PFSK-1 (cell line): ENCODE measurements around the gene HEPACAM.

Source experiments
- POLR2AphosphoS5 ChIP-seq: IDR thresholded peaks from 2 replicates; pipeline ENCODE4 v1.6.1; 2012; ENCODE audit warnings: low read depth, mild to moderate bottlenecking, control low read depth, low read length, moderate library complexity
- SIN3A ChIP-seq: IDR thresholded peaks from 2 replicates; pipeline ENCODE4 v1.6.1; 2012; ENCODE audit warnings: mild to moderate bottlenecking, low read length, moderate library complexity, borderline replicate concordance; ENCODE audit not compliant: insufficient read depth
- TF ChIP-seq, protein P1 (sequence below), 2 experiments: IDR thresholded peaks; 2 replicates each; pipeline versions ENCODE4 v1.6.1 to v1.8.0; 2011 to 2012; ENCODE audit warnings: low read depth in 2 of 2, low read length in 2 of 2, control low read depth in 1 of 2, inconsistent platforms in 1 of 2, mild to moderate bottlenecking in 1 of 2, moderate library complexity in 1 of 2; ENCODE audit not compliant: insufficient read depth in 1 of 2

DNA sequence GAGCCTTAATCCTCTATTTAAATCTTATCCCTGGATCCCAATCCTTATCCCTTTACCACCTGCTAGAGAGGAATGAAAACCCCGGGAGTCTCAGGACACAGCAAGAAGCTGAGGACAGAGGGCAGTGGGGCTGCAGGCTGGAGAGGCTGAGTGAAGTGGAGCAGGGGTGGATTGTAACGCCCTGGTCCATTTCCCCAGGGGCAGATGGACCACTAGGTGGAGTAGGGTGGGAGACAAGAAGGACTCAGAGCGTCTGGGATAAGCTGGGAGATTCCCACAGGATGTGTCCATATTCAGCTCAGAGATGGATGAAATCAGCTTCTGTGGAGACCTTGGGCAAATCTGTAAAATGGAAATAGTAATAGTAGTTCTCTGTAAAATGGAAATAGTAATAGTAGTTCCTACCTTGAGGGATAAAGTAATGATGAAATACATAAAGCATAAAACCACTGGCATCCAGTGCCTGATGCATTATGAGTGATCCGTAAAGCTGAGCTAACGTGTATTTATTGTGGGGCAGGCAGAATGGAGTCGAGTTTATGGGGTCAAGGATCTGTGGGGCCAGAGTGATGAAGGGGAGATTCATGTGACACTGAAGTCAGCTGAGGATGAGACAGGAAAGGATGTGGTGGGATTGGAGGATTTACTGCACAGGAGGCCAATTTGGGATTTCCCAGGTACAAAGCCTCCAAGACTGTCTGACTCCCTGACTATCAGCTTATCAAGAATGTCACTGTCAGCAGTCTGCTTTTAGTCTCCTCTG lies 36.3 kb downstream of the HEPACAM start:
- TF ChIP-seq POLR2AphosphoS5 (no peak), SIN3A (no peak)
- TF ChIP-seq, protein P1, sequence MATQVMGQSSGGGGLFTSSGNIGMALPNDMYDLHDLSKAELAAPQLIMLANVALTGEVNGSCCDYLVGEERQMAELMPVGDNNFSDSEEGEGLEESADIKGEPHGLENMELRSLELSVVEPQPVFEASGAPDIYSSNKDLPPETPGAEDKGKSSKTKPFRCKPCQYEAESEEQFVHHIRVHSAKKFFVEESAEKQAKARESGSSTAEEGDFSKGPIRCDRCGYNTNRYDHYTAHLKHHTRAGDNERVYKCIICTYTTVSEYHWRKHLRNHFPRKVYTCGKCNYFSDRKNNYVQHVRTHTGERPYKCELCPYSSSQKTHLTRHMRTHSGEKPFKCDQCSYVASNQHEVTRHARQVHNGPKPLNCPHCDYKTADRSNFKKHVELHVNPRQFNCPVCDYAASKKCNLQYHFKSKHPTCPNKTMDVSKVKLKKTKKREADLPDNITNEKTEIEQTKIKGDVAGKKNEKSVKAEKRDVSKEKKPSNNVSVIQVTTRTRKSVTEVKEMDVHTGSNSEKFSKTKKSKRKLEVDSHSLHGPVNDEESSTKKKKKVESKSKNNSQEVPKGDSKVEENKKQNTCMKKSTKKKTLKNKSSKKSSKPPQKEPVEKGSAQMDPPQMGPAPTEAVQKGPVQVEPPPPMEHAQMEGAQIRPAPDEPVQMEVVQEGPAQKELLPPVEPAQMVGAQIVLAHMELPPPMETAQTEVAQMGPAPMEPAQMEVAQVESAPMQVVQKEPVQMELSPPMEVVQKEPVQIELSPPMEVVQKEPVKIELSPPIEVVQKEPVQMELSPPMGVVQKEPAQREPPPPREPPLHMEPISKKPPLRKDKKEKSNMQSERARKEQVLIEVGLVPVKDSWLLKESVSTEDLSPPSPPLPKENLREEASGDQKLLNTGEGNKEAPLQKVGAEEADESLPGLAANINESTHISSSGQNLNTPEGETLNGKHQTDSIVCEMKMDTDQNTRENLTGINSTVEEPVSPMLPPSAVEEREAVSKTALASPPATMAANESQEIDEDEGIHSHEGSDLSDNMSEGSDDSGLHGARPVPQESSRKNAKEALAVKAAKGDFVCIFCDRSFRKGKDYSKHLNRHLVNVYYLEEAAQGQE (IDR thresholded peaks at IDR 0.05; ENCODE audit: insufficient read depth in 1 of 2, low read depth in 2 of 2, low read length in 2 of 2) = no peak
